T follicular helper cell (primary cell): ENCODE measurements around the gene CTDNEP1.
A peak's percentile ranks its signal among the peaks of the same experiment; 100 is the strongest.

ENCODE experiments used
- DNase-seq: peaks from one replicate; pipeline ENCODE4 v3.0.0-alpha.2; 2020; ENCODE audit warnings: low read depth
- total RNA-seq, 2 experiments: gene quantifications; one replicate each; lab custom pipeline; 2026; lab: John Stamatoyannopoulos, UW

The CTDNEP1 gene
- 14.2 to 17.9 reads per million in 2 experiments for total RNA-seq

DNA sequence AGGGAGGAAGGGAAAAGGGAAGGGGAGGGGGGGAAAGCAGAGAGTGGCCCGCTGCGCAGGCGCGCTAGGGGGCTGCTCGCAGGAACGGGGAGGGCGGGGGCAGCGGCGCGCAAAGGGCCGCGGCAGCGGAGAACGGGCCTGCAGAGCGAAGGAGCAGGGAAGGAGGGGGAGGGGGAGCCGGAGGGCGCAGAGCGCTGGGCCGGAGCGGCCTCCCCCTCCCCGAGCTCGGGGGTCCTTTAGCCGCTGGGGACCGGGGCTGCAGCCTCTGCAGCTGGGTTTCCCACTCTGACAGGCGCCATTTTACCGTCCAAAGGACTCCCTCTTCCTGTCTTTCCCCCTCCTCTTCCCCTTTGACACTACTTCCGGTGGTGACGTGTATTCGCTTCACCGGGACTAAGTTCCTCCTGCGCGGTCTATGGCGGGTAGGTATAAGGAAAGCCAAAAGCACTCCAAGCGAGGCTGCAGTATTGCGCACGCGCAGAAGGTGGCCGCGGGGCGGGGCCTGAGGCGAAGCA is at the start of gene CTDNEP1:
CTDNEP1 (minus strand) TSS at position 74 of the 515 bp plus-strand sequence. CDS start 438 bp downstream, outside the sequence.
- DNase-seq, result peak; percentile 99

DNA sequence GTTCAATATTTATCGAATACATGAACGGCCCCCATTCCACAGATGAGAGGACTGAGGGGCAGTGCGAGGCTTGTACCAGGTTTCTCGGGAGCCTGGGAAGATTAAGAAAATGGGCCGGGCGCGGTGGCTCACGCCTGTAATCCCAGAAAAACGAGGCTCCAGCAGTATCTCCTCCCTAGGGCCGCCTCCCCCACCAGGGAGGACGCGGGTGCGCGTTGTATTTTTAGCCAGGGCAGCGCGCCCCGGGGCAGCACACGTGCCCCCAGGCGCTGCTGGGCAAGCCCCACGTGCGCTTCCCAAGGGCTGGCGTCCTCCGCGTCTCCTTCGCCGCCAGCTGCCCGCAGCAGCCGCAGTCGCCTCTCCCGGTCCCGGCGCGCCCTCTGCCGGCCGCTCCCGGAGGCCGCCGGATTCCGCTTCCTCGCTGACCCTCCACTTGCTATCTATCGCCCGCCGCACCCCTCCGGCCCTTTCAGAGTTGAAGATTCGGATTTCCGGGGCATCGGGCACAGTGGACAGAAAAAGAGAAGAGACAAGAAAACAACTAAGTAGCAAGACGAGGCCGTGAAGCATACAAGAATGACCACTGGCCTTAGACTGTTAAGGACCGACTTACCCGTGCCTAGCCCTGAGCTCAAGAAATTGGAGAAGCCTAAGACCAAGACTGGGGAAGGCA is 44.8 kb upstream of the CTDNEP1 start:
- DNase-seq, result peak; percentile 48

DNA sequence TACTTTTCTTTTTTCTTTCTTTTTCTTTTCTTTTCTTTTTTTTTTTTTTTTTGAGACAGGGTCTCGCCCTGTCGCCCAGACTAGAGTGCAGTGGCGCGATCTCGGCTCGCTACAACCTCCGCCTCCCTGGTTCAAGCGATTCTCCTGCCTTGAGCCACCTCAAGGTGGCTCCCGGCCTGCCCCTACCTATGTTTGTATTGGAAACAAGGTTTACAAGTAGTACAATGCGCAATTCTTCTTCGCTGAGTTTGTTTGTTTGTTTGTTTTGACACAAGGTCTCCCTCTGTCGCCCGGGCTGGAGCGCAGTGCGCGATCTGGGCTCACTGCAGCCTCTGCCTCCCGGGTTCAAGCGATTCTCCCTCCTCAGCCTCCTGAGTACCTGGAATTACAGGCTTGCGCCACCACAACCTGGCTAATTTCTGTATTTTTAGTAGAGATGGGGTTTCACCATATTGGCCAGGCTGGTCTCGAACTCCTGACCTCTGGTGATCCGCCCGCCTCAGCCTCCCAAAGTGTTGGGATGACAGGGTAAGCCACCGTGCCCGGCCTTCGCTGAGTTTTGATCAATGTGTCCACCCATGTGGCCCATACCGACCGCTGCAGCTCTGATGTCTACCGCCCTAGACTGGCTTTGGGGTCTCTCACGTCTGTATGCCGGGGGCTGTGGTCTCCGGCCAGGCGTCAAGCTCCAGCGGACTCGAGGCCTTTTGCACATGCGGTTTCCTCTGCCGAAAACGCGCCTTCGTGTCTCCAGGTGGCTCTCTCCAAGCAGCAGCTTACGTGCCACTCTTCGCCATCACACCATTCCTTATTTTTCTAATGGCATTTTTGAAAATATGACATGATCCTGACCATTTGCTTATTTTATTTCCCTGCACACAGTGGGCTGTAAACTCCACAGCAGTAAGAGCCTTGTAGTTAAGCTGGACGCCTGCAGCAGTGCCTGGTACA is 44.0 kb upstream of the CTDNEP1 start:
- no peak for DNase-seq

DNA sequence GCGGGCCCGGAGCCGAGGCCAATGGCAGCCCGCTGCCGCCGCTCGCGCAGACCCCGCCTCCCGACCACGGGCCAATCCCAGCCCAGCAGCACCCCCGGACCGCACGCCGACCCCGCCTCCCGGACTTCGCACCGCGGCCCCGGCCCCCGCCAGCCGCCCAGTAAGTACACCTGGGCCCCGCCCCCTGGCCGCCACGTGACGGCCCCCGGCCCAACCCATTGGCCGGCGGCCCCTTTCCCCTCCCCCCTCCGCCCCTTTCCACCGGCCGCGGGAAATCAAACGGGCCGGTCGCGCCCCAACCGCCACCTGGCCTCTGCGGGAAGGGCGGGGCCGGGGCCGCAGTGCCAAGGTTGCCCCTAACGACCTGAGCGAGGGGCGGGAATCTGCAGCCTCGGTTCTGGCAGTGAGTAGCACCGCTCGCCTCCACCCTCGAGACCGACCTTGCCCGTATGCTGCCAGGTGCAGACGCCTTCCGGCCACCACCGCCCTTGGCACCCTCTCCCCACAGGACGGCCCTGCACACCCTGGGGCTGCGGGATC is 43.1 kb upstream of the CTDNEP1 start, which contains the start of gene YBX2:
YBX2 (minus strand) TSS at position 26 of the 540 bp plus-strand sequence. CDS start 139 bp downstream, outside the sequence.
- peak; percentile 52 for DNase-seq

DNA sequence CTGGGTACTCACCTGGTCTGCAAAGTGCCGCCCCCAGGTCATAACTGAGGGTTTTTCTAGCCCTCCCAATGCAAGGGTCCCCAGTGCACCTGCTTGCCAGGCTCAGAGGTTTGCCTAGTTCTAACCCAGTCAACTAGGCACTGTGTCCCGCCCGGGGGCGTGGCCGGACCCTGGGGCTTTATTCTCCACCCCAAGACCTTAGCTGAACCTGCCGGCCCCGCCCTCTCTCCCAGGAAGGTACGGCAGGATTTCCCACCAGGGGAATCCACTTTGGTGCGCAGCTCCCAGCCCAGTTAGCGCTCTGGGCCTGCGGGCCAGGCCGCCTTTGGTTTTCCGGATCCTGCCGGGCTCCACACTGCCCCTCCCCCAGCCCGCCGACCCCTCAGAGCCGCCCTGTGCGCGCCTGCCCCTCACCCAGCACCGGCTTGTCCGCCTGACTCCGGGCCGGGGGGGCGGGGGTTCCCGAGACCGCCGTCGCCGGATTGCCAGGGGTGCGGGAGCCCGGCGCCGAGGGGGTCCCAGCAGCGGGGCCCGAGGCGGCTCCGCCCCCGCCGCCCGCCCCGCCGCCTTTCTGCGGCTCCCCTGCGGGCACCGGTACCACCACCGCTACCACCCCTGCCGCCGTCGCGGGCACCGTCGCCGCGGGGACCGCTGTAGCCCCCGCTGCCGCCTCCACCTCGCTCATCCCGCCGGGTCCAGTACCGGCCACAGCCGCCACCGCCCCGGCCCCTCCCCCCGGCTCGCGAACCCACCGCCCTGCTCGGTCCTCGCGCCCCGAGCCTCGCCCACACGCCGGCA is 42.5 kb upstream of the CTDNEP1 start:
- DNase-seq, result no peak

DNA sequence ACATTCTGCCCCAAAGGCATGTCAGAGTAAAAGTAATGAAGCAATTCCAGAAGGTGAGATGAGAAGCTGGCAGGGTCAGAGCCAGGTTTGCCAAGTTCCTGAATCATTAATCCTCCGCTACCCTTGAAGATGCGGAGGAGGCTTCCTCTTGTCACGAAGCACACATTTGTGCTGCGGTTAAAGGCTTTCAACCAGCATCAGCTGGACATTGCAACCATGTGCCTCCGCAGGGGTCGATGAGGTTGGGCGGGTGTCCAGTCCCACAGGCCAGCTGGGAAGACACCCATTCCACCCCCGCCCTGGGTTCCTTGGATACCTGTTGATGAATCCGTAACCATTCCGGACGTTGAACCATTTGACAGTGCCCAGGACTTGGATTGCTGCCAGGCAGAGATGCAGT is 41.6 kb upstream of the CTDNEP1 start:
- DNase-seq, result no peak

DNA sequence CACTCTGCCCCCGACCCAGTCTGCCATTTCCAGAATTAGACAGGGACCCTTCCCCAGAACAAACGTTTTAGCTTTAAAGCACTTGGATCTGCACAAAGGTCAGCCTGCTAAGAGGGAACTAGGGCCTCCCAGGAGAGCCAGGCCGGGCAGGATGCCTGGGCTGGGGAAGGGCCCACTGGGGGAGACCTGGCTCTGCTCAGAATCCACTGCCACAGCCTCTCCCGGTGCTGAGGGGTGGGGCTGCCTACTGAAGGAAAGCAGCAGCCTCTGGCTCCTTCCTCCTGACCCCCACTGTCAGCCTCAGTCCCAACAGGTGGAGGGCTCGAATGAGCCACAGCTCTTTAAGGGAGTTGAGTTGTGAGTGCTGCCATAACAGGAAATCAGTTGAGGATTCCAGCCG is 41.2 kb upstream of the CTDNEP1 start:
- DNase-seq, result no peak

DNA sequence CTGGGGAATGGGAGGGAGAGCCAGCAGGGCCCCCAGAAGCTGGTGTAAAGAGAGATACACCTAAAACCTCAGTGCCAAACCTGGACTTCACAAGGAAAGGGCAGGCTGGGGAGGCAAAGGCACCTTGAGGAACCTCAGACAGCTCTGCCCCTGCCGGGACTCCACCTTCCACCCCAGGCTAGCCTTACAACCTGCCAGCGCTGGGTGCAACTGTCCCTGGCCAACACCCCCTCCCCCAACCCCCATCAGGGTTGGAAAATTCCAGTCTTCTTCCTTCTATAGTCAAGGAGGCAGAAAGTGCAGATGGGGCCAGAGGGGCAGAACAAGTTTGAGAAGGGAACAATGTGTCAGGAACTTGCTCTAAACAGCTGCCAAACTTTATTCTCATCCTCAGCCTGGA is 40.7 kb upstream of the CTDNEP1 start:
- no peak for DNase-seq

DNA sequence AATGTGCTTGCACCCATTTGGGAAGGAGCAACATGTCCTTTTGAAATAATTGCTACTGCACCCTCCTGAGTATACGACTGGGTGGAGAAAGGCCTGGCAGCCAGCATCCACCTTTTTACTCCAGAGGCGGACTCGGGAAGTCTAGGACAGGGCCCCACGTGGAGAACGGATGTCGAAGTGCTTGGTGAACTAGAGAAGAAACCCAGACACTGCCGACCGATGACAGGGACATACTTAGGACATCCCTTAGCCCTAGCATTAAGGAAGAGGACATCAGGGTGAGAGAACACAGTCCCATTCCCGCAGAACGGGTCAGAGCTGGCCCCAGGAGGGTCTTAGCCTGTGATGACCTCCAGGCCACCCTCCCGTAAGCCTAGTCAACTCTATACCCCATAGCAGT is 39.2 kb upstream of the CTDNEP1 start:
- no peak for DNase-seq

DNA sequence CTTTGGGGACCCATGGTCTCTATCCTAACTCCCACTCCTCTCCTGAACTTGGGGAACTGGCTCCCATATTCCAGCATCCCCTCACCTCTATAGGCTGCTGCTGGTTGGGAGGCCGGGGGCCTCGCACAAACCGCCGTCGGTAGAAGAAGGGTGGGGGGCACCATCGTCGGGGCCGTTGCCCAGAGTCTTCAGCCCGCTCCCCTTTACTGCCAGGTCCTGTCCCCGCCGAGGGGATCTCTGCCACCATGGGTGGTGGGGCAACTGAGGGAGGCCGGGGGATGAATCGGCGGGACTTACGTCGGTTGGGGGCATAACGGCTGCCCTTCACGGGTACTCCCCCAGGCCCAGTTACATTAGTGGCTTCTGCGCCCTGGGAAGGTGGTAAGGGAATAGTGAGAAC is 38.6 kb upstream of the CTDNEP1 start:
- DNase-seq, result no peak

DNA sequence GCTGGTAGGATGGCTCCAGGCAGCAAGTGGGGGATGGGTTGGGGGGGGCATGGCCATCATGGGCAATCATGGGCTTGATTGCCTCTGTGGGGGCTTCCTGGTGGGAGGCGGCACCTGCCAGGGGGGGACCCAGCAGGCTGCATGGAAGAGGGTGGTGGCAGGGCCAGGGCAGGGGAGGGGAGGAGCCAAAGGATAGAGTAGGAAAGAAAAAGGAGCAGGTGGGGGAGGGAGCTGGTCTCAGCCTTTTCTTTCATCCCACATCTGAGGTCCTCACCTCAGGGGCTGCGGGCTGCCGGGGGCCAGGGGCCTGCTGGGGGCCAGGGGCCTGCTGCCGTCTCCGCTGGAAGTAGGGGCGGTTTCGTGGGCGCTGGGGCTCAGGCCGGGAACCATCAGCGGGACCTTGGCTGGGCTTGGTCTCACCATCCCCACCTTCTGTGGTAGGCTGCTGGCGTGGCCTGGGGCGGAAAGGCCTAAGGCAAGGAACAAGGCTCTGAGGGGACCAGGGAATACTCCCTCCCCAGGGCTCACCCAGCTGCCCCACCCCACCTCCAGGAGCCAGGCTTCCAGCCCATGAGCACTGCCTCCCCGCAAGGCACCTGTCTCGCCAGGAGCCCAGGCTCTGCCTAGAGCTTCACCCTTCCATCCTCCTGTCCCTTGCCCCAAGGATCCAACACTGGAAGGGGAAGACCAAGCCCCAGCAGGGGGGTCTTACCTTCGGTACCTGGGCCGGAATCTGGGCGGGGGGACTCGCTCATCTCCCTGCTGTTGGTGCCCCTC is 37.9 kb upstream of the CTDNEP1 start:
- no peak for DNase-seq

DNA sequence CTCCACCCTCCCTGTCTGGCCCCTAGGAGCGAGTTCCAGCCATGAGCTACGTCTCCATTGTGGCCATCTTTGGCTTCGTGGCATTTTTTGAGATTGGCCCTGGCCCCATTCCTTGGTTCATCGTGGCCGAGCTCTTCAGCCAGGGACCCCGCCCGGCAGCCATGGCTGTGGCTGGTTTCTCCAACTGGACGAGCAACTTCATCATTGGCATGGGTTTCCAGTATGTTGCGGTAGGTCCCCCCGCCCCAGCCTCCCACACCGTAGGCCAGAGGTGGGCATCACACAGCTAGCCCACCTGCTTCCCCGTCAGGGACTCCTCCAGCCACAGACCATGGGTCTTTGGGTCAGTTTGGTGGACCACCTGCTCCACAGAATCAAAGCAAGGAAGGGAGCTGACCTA is 34.1 kb upstream of the CTDNEP1 start:
- no peak for DNase-seq

DNA sequence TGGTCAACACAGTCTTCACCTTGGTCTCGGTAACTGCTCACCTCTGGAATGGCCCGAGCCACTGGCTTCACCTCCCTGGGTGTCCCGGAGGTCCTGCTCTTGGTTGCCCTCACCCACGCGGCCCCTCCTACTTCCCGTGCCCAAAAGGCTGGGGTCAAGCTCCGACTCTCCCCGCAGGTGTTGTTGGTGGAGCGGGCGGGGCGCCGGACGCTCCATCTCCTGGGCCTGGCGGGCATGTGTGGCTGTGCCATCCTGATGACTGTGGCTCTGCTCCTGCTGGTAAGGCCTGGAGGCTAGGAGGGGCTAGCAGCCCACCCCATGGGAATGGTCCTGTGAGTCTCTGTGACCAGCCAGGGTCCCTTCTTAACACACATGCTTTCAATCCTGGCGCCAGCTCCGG is 33.4 kb upstream of the CTDNEP1 start:
- DNase-seq, result no peak

DNA sequence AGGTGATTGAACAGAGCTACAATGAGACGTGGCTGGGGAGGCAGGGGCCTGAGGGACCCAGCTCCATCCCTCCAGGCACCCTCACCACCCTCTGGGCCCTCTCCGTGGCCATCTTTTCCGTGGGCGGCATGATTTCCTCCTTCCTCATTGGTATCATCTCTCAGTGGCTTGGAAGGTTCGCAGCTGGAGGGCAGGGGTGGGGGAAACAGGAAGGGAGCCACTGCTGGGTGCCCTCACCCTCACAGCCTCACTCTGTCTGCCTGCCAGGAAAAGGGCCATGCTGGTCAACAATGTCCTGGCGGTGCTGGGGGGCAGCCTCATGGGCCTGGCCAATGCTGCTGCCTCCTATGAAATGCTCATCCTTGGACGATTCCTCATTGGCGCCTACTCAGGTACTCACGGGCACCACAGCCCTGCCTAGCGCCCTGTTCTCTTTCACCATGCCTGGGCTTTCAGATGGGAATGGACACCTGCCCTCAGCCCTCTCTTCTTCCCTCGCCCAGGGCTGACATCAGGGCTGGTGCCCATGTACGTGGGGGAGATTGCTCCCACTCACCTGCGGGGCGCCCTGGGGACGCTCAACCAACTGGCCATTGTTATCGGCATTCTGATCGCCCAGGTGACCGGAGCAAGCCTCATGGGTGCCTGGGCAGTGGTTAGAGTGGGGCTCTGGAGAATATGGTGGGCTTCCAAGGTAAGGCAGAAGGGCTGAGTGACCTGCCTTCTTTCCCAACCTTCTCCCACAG is 32.1 kb upstream of the CTDNEP1 start:
- no peak for DNase-seq

DNA sequence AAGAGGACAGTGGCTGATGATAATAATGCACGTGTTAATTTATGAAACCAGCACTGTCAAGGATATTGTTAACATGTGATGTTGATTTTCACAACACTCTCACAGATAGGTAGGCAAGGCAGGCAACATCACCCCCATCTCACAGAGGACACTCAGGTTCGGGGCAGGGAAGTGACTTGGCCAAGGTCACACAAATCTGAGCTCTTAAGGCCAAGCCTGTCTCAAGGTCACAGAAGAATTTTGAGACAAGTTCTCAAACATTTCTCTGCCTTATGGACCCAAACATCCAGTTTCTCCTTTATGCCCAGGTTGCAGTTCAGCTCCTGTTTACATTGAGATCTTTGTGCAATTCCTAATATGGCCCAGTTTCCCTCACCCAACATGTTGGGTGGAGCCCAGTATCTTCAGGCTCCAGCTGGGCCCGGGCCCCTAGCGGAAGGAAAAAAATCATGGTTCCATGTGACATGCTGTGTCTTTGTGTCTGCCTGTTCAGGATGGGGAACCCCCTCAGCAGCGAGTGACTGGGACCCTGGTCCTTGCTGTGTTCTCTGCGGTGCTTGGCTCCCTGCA is 31.3 kb upstream of the CTDNEP1 start:
- no peak for DNase-seq

DNA sequence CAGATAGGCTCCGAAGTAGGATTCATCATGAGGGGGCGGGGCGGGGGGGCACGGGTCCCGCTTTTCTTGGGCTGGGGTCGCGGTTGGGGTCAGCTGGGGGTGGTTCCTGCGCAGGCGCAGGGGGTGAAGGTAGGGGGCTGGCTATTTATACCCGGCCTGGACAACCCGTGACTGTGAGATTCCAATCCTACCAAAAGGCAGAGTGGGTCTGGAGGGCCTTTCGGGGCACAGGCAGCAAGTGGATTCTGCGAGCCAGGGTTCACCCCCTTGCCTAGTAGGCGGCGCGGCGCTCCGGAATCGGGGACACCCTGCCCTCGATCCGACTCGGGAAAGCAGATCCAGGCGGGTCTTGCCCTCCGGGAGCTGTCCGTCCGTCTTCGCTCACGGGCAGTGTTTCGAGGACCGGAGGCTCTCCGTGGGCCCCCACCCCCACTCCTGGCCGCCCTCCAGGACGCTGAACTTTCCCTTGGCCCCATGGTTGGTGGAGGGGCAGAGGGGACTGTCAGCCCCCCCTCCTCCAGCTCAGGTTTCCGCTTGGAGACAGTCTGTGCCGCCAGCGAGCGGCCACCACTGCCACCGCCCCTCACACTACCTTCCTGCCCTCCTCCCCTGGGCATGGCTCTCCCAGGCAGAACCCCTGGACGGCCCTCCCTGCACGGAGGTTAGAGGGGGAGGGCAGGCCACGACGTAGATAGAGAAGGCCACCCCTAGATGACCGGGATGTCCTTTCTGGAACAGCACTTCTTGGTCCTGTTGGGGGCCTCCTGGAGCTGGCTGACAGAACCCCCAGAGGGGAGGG is 30.6 kb upstream of the CTDNEP1 start:
- no peak for DNase-seq

DNA sequence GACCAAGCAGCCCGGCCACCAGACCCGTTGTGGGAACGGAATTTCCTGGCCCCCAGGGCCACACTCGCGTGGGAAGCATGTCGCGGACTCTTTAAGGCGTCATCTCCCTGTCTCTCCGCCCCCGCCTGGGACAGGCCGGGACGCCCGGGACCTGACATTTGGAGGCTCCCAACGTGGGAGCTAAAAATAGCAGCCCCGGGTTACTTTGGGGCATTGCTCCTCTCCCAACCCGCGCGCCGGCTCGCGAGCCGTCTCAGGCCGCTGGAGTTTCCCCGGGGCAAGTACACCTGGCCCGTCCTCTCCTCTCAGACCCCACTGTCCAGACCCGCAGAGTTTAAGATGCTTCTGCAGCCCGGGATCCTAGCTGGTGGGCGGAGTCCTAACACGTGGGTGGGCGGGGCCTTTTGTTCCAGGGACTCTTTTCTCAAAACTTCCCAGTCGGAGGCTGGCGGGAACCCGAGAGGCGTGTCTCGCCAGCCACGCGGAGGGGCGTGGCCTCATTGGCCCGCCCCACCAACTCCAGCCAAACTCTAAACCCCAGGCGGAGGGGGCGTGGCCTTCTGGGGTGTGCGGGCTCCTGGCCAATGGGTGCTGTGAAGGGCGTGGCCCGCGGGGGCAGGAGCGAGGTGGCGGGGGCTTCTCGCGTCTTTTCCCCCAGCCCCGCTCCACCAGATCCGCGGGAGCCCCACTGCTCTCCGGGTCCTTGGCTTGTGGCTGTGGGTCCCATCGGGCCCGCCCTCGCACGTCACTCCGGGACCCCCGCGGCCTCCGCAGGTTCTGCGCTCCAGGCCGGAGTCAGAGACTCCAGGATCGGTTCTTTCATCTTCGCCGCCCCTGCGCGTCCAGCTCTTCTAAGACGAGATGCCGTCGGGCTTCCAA is 29.8 kb upstream of the CTDNEP1 start, which contains the start of gene SLC2A4:
SLC2A4 (plus strand) TSS at position 645 of the 879 bp plus-strand sequence; CDS start at position 862, 217 bp downstream.
- peak; percentile 66 for DNase-seq
